CD4-positive, alpha-beta T cell treated with Interferon gamma for 1 hour (primary cell): Measurements from ENCODE around the gene TBC1D1.

Source experiments
- DNase-seq: peaks from one replicate; pipeline ENCODE4 v3.0.0-alpha.2; 2020

Gene TBC1D1

GRCh38 chr4:38060829-38061431 lies 170.0 kb downstream of the TBC1D1 start:
- no peak for DNase-seq

DNA sequence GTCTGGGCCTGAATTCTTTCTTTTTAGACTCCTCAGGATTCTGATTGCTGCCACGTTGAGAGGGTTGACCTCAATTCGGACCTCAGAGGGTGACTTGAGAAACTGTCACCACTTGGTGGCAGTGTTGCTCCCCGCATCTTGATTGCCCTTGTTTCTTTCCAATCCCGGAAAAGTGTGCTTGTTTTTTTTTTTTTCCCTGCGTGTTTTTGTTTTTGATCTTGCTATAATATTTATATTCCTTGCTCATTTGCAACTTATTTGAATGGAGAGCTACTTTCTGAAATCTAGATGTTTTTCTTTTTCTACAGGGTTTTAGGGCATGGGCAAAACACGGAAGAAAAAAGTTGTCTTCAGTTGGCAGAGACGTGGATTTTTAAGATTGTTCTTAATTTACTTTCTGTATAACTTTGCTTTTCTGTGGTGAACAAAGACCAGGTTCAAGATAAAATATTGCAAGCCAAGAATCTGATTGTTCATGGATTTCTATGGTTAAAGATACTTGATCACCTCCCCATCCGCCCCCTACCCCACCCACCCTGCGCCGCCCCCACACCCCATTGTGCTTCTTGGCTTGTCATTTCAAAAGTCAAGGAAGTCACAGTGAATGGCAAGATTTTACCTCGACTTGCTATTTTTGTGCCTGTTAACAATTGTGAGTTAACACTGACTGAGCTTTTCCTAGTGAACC lies 171.3 kb downstream of the TBC1D1 start:
- peak; percentile 53 for DNase-seq

DNA sequence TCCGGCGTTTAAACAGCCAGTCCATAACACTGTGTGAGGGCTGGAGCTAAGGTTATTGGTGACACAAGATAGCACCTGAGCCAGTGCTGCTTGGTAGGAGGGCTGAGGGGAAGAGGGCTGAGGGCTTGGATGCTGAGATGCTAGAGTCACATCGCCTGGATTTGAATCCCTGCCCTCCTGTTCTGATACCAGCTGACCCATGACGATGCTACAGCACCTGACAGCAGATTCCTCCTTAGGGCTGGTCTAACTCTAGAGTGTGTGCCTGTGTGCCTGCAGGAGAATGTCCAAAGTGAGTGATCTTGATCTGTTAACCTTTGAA lies 171.9 kb downstream of the TBC1D1 start:
- no peak for DNase-seq

DNA sequence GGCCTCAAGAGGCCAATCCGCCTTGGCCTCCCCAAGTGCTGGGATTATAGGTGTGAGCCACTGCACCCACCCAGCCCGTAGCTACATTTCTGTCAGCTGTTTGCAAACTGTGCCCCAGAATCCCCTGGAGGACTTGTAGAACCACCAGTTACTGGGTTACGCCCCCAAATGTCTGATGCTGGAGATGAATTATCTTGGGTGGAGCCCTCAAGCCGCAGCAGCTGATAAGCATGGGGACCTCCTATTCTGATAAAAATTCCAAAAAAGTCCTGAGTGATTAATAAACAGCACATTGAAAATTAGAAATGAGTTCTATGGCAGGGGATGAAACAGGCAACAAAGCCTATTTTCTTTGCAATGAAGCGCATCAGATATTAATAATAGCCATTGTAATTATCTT lies 174.3 kb downstream of the TBC1D1 start:
- DNase-seq, result no peak

DNA sequence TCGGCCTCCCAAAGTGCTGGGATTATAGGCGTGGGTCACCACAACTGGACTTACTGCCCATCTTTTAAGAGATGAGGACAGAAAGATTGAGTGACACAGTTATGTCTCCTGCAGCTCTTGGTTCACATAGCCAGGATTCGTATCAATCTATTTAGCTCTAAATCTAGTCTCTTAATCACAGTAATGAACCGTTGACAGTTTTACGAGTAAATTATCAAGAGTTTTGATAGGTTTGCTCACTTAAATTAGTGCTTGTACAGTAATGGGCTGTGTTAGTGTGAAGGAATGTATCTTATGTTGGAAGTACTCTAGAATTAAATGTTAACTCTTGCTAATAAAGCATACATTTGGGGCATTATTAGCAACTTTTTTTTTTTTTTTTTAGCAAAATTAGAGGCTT lies 175.0 kb downstream of the TBC1D1 start:
- no peak for DNase-seq

- DNase-seq, result no peak
Observed at GRCh38 chr4:38067499-38067898, 176.6 kb downstream of the TBC1D1 start.

DNA sequence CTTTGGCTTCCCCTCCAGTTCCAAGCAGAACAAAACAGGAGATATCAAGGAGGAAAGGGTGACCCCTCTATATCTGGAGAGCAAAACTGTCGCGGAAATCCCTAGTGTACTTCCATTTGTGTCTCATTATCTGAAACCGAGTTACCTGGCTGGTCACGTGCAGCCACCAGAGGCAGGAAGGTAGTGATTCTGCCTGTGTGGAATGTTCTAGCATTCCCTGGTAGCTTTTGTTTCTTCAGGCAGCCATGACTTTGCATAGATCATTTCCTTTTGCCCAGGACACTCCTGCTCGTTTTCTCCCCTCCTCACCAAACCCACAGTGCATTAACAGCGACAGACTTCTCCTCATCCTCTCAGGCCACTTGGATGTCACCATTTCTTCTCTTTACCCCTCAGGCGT lies 177.2 kb downstream of the TBC1D1 start:
- DNase-seq, result no peak

DNA sequence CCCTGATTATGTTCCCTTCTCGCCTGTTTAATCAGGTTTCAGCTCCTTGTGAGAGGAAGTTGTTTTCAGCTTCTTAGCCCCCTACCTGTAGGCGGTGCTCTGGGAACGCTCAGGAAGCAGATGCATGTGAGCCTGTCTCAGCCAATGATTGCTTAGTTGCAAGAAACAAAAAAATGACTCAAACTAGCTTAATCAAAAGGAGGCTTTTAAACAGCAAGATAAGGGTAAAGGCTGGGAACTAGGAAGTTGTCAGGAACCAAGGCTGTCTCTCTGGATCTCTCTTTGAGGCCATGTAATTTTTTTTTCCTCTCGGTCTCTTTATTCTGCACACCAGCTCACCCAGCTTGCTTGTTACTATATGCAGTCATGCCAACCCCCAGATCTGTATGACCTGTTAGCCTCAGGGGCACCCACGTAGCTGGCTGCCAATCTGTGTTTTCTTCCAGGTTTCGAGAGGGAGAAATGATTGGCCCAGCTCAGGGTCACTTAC lies 178.4 kb downstream of the TBC1D1 start:
- no peak for DNase-seq

- peak; percentile 14 for DNase-seq
Observed at GRCh38 chr4:38071801-38072431, 181.0 kb downstream of the TBC1D1 start.

GRCh38 chr4:38072578-38072977 lies 181.7 kb downstream of the TBC1D1 start:
- DNase-seq, result no peak

- DNase-seq, result no peak
Observed at GRCh38 chr4:38073596-38074234, 182.8 kb downstream of the TBC1D1 start.

DNA sequence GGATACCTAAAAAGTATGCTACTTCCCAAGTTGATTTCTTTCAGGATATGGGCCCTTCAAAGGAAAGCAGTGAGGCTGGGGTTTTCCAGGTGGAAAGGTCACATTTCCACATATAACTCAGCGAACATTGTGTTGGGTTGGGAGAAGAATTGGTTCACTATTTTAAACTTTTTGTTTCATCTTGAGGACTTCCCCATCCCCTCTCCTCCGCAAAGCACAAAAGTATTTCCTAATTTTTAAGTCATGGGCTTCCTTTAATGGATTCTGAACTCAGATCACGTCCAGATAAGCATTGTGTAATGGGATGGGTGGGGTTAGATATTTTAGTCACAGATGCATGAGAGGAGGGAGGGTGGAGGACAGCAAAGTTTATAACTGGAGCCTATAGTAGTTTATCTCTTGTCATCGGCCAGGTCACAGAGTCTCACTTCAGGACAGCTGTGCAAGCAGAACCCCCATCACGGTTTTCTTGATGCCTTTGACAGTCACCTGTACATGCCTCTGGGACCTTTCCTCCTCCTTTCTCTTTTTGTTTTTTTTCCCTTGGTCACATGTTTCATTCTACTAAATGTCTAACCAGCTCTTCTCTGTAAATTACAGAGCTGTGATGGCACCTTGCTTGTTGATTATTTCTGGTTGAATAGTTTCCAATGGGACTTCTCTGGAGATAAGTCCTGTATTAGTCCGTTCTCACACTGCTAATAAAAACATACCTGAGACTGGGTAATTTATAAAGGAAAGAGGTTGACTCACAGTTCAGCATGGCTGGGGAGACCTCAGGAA lies 184.7 kb downstream of the TBC1D1 start:
- DNase-seq, result peak; percentile 16

GRCh38 chr4:38076153-38076669 lies 185.3 kb downstream of the TBC1D1 start:
- DNase-seq, result no peak

DNA sequence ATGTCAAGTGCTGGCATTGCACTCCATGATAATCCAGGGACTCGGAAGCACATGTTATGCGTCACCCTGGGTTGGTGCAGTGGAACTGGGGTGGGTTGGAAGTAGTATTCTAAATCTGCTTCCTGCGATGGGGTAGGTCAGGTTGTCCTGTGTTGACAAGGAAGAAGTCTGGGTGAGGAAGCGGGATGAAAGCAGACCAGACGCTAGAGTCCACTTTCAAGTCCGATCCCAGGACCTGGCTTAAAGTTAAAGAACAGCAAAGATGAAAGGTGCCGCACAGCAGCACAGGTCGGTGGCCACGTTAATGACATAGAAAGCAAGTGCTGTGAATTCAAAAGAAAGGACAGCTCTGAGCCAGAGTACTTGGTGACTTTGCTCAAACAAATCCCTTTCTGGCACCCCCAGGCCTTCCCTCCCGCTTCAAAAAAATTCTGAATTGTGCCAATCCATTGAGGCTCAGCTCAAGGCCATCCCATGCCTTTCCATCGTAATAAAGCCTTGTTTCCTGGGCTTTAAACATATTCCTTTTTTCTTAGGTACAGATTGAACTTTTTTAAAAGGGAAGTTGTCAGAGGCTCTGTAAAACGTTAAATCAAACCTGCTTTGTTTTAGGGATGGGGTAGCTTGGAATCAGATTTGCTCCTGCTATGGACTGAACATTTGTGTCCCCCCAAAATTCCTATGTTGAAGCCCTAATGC lies 187.1 kb downstream of the TBC1D1 start:
- no peak for DNase-seq

GRCh38 chr4:38078590-38079421 lies 187.9 kb downstream of the TBC1D1 start:
- no peak for DNase-seq

DNA sequence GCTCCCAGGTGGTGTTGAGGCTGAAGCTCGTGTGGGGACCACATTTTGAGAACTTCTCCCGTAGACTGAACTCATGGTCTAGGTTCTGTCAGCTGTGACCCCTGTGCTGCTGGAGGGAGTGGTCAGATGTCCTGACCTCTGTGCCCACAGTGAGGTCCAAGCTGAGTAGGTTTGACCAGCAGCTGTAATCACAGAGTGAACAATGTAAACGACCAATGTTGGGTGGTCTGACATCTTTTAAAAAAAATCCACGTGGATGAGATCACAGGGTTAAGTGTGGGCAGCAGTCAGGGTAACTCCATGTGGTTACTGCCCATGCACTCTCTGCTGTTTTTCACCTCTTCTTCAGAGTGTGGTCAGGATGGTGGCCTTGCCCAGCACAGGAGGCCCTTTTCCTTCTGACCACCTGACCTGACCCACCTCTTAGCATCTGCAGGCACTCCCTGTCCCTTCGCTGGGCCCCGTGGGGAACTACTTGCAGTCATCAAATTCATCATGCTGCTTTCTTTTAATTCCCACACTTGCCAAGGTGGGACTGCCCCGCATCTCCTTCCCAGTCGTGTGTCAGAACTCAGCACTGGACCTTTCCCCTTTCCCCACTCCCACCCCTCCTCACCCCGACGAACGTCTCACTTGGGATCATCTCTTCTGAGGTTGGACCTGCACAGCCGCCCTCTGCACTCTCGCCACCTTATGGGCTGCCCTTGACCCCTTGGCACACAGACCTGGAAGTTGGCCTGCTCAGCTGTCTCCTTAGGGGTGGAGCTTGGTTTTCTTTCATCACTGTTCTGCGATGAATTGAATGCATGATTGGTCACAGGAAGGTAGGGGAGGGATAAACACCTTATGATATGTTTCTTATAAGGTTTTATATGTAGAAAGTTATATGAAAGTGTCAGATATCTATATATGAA lies 189.4 kb downstream of the TBC1D1 start:
- no peak for DNase-seq

GRCh38 chr4:38082021-38082420 lies 191.1 kb downstream of the TBC1D1 start:
- DNase-seq, result no peak

DNA sequence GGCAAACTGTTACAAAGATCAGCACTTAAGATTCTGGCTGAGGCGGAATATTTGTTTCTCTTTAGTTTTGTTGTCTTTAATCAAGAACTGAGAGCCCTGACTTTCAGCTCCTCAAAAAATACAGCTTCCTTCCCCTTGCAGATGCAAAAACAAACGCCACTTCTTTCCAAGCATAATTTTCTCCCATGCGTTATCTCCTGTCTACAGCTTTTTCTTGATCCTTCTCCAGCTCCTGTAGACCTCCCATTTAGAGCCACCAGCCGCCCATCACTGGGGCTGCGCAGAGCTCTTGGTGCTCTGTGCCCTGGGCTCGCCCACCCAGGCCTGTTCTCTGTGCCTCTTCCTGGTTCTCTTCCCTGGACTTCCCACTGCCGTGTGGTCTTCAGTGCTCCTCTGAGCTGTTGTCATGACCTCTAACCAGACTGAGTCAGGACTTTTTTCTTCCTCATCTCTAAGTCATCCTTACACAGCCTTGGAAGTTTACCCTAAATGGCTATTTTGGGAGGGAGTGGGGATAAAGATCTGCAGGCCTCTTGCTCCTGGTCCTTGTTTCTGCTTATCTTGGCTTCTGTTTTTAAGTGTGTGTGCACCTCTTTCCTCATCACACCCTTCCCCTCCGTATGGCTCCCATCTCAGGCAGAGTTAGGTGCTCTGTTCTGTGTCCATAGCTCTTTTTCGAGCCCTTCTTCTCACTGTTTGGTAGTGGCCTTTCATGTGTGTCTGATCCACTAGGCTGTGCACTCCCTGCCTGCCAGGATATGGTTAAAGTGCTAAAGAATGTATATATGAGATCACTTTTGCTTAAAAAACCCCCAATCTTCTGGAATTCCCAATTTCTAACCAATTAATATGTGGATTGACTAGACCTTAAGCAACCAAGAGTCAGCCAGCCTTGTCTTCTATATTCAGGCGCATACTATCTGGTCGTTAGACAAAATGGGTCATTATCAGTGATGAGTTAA lies 191.8 kb downstream of the TBC1D1 start:
- no peak for DNase-seq
